Stimulated activated CD8-positive, alpha-beta memory T cell treated with anti-CD3 and anti-CD28 coated beads, Interleukin-12 subunit alpha, Interleukin-12 subunit beta, amount 100 ng/mL, for 1 hour (primary cell): ENCODE results near the gene TMEM86A.

Experiments used
- DNase-seq: peaks from one replicate; pipeline ENCODE4 v3.0.0-alpha.2; 2020; ENCODE audit warnings: low read depth

TMEM86A gene

DNA sequence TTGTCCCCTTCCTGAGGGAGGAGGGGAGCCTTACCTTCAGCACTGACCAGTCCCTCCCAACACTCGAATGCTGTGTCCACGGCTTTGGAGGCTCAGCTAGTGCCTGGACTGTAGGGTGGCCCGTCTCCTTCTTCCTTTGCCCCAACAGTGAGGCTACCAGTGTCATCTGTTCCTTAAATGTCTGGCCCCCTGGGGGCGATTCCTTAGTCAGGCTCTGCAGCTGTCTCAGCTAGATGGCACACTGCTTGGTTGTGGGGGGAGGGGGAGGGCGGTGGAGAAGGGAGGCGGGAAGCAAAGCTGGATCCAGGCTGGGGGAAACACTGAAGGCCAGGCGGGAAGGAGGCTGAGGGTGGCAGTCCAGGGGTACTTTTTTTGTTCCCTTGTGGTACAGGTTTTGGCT lies 27.5 kb downstream of the TMEM86A start, which contains the start of gene IGSF22:
Gene IGSF22, minus strand, starts transcription at position 149 of the 400 bp plus-strand sequence. CDS start 1,952 bp downstream, outside the sequence.
- no peak for DNase-seq

DNA sequence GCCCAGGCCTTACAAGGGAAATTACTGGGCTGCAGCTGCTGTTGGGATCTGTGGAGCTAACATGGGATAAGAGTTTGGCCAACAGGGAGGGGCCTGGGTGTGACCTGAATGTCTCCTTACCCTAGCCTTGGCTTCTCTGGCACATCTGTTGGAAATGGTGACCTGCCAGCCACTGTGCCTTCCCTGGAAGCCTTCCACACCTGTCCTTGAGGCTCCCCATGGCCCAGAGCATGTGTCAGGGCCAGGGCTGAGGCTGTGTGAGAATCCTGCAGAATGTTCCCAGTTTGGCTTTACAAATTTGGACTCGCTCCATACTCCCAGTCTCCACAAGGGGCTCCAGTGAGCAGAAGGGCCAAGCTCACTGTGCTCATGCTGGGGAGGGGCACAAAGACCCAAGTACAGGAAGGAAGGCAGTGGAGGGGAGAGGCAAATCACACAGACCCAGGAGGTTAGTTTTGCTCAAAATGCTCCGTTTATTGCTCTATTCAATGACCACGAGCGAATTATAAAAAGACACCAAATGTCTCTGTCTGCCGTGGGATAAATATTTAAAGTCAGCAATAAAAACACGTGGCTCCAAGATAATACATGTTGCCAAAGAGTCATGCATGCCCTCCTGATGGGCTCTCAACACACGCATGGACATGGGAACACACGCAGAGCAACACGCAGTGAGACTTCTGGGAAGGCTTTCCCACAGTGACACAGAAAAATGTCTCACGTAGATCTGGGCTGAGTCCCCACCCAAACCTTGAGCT lies 29.1 kb downstream of the TMEM86A start:
- peak; percentile 33 for DNase-seq

DNA sequence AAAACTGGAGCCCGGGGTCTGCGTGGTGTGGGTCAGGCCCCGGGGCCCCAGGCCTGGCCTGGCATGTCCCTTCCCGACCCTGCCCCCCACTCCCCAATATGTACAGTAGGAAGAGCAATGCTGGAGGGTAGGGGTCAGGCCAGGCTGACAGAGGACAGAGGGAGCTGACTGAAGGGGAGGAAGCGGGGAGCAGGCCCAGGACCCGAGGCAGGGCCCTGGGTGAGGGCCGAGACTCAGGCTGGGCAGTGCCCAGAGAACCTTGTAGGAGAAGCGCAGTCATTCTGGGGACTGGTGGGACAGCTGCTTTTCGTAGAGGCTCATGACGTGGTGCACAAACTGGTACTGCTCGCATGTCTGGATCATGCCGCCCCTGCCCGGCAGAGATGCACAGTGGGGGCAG lies 30.1 kb downstream of the TMEM86A start:
- no peak for DNase-seq

DNA sequence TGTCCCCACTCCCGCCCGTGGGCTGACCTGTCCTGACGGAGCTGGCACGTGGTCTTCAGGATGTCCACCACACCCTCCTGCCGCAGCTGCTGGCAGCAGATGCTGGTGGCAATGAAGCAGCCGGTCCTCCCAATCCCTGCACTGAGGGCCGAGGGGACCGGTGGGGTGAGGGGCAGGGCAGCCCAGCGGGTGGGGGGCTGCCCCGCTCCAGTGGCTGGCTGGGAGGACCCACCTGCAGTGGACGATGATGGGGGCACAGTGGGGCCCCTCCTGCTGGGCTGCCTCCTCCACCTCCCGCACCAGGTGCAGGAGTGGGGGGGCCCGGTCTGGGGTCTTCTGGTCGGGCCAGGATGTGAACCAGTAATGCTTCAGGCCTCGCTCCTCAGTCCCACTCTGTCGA lies 30.8 kb downstream of the TMEM86A start:
- no peak for DNase-seq

DNA sequence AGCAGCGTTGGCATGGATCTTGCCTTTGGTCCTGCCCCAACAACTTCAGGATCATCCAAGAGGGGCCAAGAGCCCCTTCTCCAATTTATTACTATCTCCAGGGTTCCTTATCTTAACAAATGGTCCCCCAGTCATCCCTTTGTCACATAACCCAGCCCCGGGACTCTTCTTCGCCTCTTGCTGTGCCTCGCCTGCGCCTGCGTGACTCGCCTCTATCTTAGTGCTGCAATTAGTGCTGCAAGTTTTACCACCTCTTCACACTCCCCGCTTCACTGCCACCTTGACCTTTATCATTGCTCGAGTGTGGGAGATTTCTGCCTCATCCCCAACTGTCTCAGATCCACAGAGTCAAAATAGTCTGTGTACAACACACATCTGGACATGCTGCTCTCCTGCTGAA lies 31.4 kb downstream of the TMEM86A start:
- no peak for DNase-seq

DNA sequence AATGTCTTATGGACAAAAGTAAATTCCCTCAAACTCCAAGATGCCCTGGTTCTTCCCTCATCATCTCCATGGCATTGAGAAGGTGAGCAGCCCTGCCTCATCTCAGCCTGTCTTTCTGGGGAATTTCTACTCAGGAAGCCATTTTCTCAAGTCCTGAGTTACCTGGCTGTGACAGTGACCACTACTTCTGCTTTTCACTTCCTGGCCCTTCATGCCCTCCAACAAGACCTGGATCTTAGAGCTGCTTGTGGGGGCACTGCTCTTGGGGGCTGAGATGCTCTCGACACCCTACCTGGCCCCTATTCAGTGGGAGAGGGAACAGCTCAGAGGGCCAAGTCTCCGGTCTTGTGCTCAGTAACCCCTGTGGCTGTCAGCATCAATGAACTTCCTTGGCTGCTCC lies 32.9 kb downstream of the TMEM86A start:
- DNase-seq = no peak

DNA sequence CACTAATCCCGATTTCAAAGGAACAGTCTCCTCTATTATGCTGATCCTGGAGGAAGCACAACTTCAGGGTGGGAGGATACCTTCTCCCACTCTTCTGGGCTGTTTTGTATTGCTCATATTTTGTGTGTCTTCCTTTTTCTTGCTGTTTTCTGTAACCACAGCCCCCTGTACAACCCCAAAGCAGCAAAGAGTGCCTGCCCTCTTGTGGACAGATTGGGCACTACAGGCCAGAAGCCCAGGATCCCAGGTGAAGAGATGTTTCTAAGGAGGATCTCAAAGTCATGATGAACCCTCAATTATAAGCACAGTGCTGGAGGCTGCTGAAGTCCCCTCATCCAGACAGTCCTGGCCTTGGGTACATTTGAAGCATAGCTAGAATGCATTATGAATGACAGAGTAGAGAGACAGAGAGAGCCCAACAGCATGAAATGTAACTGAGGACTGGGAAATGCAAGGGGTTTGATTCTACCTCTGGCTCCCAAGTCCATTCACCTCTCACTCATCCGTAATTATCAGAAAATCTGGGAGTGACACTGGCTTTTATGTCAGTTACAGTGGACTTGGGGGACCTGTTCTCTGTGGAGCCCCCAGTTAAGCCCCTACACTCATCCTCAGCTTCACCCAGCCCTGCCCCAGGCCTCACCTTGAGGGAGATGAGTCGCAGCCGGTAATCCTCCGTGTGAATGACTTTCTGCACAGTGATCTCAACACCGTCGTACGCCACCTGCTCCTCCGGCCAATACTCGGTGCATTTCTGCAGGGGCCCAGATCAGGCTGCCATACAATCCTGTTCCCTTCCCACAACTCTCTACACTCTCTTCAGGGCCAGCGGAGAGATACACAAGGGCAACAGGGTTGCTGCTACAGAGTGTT lies 33.6 kb downstream of the TMEM86A start:
- peak; percentile 49 for DNase-seq

DNA sequence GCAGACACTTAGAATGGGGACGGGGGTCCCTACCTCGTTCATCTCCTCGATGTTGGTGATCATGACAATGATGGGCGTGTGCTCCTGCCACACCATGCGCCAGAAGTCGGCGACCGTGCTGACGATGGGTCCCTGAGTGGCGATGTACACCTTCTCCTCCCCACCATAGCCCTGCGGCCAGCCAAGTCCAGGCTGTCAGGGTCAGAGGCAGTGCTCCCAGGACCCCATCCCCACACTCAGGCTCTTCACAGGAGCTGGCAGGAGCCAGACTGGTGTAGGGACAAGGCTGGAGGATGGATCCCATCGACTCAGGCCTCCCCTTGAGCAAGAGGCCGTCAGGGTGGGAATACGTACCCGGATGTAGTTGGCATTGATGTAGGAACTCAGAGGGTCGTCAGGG lies 34.6 kb downstream of the TMEM86A start:
- DNase-seq = no peak

DNA sequence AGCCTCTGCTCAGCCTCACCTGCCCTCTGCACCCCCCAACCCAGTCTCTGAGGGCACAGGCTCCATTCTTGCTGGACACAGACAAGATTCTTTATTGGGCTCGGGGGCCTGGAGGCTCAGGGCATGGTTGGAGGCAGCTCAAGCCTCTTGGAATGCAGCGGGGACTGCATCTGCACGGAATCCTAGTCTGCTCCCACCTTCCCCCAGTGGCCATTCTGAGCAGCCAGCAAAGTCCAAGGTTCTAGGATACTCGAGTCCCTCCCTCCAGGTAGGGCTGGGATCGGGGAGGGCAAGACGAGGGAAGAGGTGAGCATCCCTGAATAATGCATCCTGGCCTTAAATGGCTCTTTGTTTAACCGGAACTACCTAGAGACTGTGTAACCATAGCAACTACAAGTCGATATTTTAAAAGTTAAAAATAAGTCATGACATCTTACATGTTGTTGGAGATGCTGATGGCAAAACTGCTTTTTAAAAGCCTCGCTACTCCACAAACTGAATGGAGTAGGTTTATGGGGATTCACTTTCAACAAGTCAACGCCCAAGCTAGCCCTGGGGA lies 38.1 kb downstream of the TMEM86A start:
- no peak for DNase-seq

DNA sequence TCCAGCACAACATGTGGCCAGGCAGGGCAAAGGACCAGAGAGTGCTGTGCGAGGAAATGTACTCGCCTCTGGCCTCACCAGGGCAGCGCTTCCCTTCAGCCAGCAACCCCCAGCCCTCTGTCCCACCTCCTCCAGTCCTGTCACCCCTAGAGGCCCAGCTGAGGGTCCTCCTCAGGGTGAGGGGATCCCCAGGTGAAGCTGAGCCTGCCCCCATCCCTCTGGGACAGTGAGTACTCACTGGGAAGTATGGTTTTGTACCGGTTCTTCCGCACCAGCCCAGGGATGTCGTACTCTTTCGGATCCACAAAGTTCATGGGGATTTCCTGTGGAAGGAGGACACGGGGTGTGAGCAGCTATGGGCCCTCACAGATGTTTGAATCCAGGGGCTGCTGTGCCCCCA lies 39.1 kb downstream of the TMEM86A start:
- no peak for DNase-seq

DNA sequence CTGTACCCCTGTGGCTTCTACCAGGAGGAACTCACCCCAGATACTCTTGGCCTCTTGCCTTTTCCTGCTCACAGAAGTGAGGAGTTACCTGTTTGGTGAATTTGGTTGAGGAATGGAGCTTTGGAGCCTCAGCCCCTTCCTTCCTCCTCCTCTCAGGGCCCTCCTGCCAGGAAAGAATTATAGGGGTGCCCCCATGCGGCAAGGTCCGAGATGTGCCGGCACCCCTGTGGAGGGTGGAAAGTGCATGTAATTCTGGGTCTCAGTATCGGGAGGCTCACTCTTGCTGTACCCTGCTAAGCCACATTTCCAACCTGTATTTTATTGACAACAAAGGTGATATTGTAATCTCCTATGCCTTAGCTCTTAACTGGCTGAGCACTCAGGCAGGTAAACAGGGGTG lies 41.1 kb downstream of the TMEM86A start:
- no peak for DNase-seq

DNA sequence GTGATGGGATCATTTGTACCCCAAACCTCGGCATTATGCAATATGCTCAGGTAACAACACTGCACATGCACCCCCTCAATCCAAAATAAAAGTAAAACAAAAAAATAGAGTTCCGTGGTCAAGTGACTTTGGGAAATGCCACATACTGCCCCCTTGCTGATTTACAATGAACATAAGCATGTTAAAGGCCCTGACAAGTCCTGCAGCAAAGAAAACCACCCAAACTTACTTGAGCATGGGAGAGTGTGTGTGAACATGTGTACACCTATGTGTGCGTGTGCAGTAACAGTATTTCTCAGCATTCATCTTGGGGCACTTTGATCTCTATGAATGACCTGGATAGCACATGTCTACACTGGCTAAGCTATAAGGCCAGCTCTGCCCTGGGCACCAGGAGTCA lies 43.2 kb downstream of the TMEM86A start:
- DNase-seq = no peak

DNA sequence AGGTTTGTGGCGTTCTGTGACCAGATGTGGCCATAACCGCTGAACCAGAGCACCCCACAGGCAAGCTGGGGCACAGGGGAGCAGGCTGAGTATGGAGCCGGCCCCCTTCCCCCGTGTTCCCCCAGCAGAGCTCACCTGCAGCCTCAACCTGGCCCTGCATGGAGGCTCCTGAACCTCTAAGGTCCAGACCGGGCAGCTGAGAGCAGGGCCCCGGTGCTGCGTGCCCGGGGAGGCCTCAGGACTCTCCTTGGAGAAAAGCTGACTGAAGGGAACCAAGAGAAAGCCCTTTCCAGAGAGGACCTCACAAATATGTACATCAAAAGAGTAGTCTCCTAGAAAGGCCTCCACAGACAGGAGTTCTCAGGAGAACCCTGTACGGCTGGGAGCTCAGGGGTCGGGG lies 44.8 kb downstream of the TMEM86A start:
- DNase-seq = no peak

DNA sequence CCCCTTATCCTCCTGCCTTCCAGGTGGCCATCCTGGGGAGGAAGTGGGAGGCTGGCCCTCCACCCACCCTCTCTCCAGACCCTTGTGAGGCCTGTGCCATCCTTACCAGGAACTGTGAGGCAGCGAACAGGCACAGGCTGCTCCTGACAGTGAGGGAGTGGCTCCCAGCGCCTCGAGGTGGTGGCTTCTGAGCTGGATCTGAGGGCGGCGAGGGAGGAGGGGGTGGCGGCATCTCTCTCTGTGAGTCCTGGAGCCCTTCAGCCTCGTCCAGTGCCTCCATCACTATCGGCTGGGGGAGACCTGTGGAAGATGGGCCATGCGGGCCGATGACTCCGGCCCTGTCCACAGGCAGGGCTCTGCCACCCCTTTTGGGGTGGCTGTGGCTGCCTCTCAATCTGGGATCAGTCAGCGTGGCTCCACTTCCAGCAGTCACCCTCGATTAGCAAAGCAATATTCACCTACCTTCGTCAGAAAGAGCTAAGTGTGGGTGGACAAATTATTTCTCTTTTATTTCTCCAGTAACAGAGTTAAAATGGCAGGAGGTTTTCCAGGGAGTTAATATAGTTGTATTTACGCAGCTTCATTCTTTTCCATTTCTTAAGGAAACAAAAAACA lies 45.4 kb downstream of the TMEM86A start:
- DNase-seq = no peak

DNA sequence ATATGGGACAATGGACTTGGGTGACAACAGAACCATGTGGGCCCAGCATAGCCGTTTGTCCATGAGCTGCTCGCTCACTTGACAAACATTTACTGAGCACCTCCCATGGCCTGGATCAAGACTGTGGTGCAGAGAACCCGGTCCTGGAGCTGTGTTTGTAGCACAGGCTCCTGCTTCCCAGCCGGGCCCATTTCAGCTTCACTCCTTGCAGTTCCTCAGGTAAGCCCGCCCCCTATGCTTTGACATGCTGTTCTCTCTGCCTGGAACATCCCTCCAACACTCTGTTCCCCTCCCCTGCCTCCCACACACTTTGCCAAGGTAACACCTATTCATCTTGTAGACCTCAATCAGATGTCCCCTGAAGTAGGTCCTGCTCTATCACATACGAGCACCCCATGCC lies 46.7 kb downstream of the TMEM86A start:
- no peak for DNase-seq

DNA sequence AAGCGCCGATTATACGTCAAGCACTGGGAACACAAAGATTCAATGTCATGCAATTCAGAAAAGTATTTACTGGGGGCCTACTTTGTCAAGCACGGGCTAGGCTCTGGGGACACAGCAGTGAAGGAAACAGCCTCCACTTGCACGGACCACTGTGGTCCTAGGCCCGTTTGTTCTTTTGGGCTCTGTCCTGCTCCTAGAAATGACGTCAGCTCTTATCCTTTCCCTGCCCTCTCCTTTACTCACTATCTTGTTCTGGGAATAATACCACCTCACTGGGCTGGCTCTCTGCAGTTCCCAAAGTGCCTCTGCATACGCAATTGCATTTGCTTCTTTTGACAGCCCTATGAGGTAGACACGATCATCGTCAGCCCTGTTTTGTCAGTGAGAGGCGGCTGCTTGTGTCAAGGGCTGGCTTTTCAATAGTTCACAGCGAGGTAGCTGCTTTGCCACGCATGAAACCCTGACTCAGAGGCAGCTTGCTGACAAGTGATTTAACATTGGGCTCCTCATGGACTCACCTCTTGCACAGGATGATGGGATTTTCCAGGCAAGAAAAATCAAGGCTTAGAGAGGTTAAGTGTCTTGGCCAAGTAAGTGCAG lies 50.3 kb downstream of the TMEM86A start:
- no peak for DNase-seq

DNA sequence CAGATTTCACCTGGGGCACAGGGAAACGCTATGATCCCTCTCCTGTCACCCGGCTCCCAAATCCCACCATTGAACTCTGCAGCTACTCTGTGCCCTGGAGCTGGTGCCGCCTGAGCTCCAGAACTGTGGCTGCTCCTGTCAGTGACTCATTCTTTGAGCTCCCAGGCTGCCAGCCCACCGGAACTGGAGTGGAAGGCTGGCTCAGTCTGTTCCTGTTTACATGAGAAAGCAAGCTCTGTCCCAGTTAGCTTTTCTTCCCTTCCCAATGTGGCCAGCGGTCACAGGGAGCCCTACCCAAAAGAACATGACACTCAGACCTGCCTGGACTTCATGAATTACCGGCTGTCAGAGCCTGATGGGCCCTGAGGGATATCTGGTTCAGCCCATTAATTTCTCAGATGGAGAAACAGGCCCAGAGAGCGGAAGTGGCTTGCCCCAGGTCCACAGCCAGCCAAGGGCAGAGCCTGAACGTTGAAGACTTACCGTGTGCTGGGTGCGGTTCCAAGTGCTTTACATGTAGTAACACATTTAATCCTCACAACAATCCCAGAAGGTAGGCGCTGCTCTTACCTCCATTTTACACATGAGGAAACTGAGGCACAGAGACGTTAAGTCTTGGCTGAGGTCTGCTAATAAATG lies 51.2 kb downstream of the TMEM86A start:
- DNase-seq = no peak

DNA sequence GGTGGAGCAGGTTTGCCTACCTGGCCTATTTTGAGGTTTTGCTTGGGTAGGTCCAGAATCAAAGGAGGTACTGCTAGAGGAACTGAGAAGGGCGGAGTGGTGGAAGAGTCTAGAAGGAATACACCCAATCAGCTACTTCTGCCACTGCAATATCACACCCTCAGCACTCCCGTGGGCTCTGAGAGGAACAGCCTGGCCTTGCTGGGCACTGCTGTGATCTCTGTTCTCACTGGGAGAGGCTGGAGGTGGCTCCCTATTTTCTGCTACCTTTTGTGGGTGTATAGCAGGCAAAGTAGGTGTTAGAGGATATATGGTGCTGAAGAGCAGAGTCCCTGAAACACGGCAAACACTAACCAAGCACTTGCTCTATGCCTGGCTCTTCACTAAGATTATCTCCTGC lies 52.4 kb downstream of the TMEM86A start:
- no peak for DNase-seq

DNA sequence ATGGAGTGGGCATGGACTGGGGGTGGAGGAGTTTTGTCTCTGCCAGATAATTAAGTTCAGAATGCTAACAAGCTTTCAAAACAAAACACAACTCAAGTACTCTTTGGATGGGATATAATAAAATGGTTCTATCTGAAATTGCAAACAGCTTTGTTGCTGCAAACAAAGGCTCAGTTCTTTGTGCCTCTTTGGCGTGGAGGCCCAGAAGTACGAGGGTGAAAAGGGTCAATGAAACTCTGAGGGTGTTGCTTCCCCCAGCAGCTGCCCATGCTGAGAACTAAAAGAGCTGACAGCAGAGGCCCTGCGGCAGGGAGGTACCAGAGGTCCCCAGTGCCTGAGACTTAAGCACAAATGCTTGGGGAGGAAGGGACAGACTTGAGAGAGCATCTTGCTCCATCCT lies 53.9 kb downstream of the TMEM86A start:
- DNase-seq = no peak

DNA sequence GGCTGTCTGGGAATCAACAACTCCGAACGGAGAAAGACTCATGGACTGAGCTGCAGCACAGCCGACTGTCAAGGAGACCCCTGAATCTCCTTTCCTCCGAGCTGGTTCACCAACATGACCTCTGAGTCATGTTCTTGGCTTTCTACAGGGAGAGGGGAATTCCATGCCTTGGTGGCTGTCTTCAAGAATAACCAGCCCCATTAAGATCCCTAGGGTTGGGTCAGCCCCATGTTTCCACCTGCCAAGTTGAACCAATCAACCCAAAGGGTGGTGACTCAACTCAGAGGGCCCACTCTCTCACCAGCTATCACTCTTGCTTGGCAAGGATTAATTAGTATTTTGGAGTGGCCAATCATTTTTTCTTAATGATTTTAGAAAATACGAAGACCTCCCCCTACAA lies 55.7 kb downstream of the TMEM86A start:
- DNase-seq = no peak
